Neural crest cell (in vitro differentiated cells): ENCODE data around the gene CIB1. TPM values are rescaled to one million over a fixed set of nuclear protein-coding genes. Genes with fewer than 3 reads are reported as not detected.

Source experiments
- DNase-seq: peaks from one replicate; pipeline ENCODE4 v3.0.0; 2021; ENCODE audit warnings: low read depth, mixed read lengths, low spot score
- H3K27ac Mint-ChIP-seq: one replicate; pipeline ENCODE4 v1.8.0; 2021; ENCODE audit warnings: mild to moderate bottlenecking, mixed read lengths; ENCODE audit not compliant: unreplicated experiment
- H3K27me3 Mint-ChIP-seq: 2 replicates; pipeline ENCODE4 v1.8.0; 2021; ENCODE audit warnings: low read depth, mild to moderate bottlenecking, mixed read lengths
- H3K36me3 Mint-ChIP-seq: 2 replicates; pipeline ENCODE4 v1.8.0; 2021; ENCODE audit warnings: low read depth, mild to moderate bottlenecking, mixed read lengths
- H3K4me1 Mint-ChIP-seq: 2 replicates; pipeline ENCODE4 v1.8.0; 2021; ENCODE audit warnings: mixed read lengths
- H3K4me3 Mint-ChIP-seq: one replicate; pipeline ENCODE4 v1.8.0; 2021; ENCODE audit warnings: mild to moderate bottlenecking, mixed read lengths
- H3K9me3 Mint-ChIP-seq: 2 replicates; pipeline ENCODE4 v1.8.0; 2021; ENCODE audit warnings: mixed read lengths
- CTCF ChIP-seq: fragments of 200-600 bp; sonication (generic); conservative IDR thresholded peaks from 2 replicates; pipeline ENCODE4 v1.5.0; 2021; ENCODE audit warnings: antibody characterized with exemption, mild to moderate bottlenecking
- total RNA-seq: library from RNA; stranded (reverse); gene quantifications from 2 replicates; pipeline ENCODE4 v1.2.1, GENCODE V29; 2021

CIB1 gene
- total RNA-seq, 1 donor from 2014 or later, result 23.1 TPM

GRCh38 chr15:90217671-90218394, 15.9 kb downstream of the CIB1 start:
- no peak for TF ChIP-seq CTCF
- H3K9me3 Mint-ChIP-seq, result no peaks in the 10 kb centered on the region
- no peaks in the 10 kb centered on the region for H3K27me3 Mint-ChIP-seq
- no peak overlapping the region for H3K4me3 Mint-ChIP-seq
- H3K4me1 Mint-ChIP-seq, result no peaks in the 10 kb centered on the region
- DNase-seq, result no peak
- H3K27ac Mint-ChIP-seq, result no peak overlapping the region
- H3K36me3 Mint-ChIP-seq, result no peaks in the 10 kb centered on the region

- Mint-ChIP-seq H3K9me3 (no peaks in the 10 kb centered on the region), H3K27ac (no peak overlapping the region), H3K4me3 (no peak overlapping the region), H3K4me1 (no peaks in the 10 kb centered on the region), H3K27me3 (no peaks in the 10 kb centered on the region), H3K36me3 (peaks cover 3% of the 10 kb centered on the region)
- peak; percentile 42 for TF ChIP-seq CTCF
- DNase-seq, result no peak
Measured at GRCh38 chr15:90214553-90215196, 19.1 kb downstream of the CIB1 start.

GRCh38 chr15:90213818-90214204, 19.9 kb downstream of the CIB1 start:
- no peak for TF ChIP-seq CTCF
- no peak overlapping the region for H3K27ac Mint-ChIP-seq
- no peaks in the 10 kb centered on the region for H3K4me1 Mint-ChIP-seq
- DNase-seq, result no peak
- no peaks in the 10 kb centered on the region for H3K9me3 Mint-ChIP-seq
- H3K27me3 Mint-ChIP-seq, result no peaks in the 10 kb centered on the region
- no peak overlapping the region for H3K4me3 Mint-ChIP-seq
- peaks cover 3% of the 10 kb centered on the region for H3K36me3 Mint-ChIP-seq

GRCh38 chr15:90213122-90213817, 20.5 kb downstream of the CIB1 start:
- no peaks in the 10 kb centered on the region for H3K4me1 Mint-ChIP-seq
- H3K27me3 Mint-ChIP-seq, result no peaks in the 10 kb centered on the region
- no peak overlapping the region for H3K27ac Mint-ChIP-seq
- DNase-seq, result no peak
- TF ChIP-seq CTCF, result no peak
- peaks cover 3% of the 10 kb centered on the region for H3K36me3 Mint-ChIP-seq
- H3K9me3 Mint-ChIP-seq, result no peaks in the 10 kb centered on the region
- no peak overlapping the region for H3K4me3 Mint-ChIP-seq

GRCh38 chr15:90212221-90213098, 21.3 kb downstream of the CIB1 start:
- no peaks in the 10 kb centered on the region for H3K9me3 Mint-ChIP-seq
- H3K27me3 Mint-ChIP-seq, result no peaks in the 10 kb centered on the region
- no peak overlapping the region for H3K4me3 Mint-ChIP-seq
- DNase-seq, result no peak
- H3K36me3 Mint-ChIP-seq, result peaks cover 3% of the 10 kb centered on the region
- no peak for TF ChIP-seq CTCF
- H3K4me1 Mint-ChIP-seq, result no peaks in the 10 kb centered on the region
- no peak overlapping the region for H3K27ac Mint-ChIP-seq
